GM12891 (cell line): ENCODE data around the gene PRKCE.

Experiments
- PAX5 ChIP-seq: IDR thresholded peaks from 2 replicates; pipeline ENCODE4 v1.6.1; 2011; ENCODE audit warnings: low read length, moderate library complexity, mild to moderate bottlenecking; ENCODE audit not compliant: insufficient read depth, severe bottlenecking
- POLR2A ChIP-seq: IDR thresholded peaks from 2 replicates; pipeline ENCODE4 v1.6.1; 2011; ENCODE audit warnings: low read depth, low read length, control low read depth
- POLR2AphosphoS5 ChIP-seq: IDR thresholded peaks from 2 replicates; pipeline ENCODE4 v1.6.1; 2011; ENCODE audit warnings: low read depth, low read length, control low read depth
- SPI1 ChIP-seq: IDR thresholded peaks from 2 replicates; pipeline ENCODE4 v1.6.1; 2011; ENCODE audit warnings: low read depth, low read length, control low read depth
- TAF1 ChIP-seq: IDR thresholded peaks from 2 replicates; pipeline ENCODE4 v1.6.1; 2011; ENCODE audit warnings: low read depth, low read length, control low read depth

DNA sequence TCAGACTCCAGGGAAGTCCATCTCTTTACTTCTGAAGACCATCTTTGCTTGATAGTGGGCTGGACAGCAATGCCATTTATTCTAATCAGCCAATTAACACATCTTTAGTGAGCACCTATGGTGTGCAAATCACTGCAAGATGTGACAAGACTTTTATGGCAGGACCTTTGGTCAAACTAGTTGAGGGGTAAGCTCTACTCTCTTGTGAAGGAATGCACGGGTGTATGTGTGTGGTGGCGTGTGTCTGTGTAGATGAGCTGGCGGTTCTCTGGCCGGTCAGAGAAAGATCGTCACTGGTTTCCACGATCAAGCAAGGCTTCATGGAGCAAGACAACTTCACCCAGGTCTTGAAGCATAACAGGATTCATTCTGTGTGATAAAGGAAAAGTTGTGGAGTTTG is 364.6 kb downstream of the PRKCE start:
- TF ChIP-seq POLR2A (no peak), SPI1 (no peak), TAF1 (no peak), POLR2AphosphoS5 (no peak), PAX5 (no peak)
